ENCODE data around the gene RAPGEF1.

The RAPGEF1 gene

DNA sequence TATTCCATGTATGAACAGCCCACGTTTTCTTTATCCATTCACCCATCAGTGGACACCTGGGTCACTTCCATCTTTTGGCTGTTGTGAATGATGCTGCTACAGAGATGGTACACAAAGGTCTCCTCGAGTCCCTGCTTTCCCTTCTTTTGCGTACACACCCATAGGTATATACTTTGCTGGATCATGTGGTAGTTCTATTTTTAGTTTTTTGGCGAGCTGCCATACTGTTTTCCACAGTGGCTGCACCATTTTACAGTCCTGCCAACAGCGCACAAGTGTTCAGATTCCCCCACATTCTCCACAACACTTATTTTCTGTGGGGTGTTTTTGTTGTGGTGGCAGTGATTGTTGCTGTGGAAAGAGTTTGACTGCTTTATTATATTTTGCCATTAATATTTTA lies 16.2 kb downstream of the RAPGEF1 start:
- Histone ChIP-seq H3K36me3 (ENCODE audit: control insufficient read depth in 2 of 2, insufficient read depth in 1 of 2, low read length in 2 of 2) (peaks cover 0 to 4% of the 10 kb centered on the region in 2 experiments; a peak in 1 of 3 replicates), H3K9me3 (ENCODE audit: control insufficient read depth, insufficient read depth, low read depth, low read length) (no peaks in the 10 kb centered on the region), H3K4me1 (ENCODE audit: control insufficient read depth, insufficient read depth, low read length) (no peaks in the 10 kb centered on the region), H3K4me3 (ENCODE audit: low read depth, low read length) (no peak overlapping the region), H3K27ac (ENCODE audit: extremely low read depth, low read depth, low read length) (no peak overlapping the region)
- TF ChIP-seq SALL2 (tag by site-specific recombination; IDR thresholded peaks at IDR 0.05; ENCODE audit: borderline replicate concordance) = no peak
- TF ChIP-seq FEZF1 (tag by site-specific recombination; IDR thresholded peaks at IDR 0.05) = no peak
- no peak for TF ChIP-seq SETDB1 (IDR thresholded peaks at IDR 0.05; ENCODE audit: insufficient read length, low read length)
- no peak for TF ChIP-seq ZNF501 (tag by site-specific recombination; IDR thresholded peaks at IDR 0.05)
- TF ChIP-seq, protein P1, sequence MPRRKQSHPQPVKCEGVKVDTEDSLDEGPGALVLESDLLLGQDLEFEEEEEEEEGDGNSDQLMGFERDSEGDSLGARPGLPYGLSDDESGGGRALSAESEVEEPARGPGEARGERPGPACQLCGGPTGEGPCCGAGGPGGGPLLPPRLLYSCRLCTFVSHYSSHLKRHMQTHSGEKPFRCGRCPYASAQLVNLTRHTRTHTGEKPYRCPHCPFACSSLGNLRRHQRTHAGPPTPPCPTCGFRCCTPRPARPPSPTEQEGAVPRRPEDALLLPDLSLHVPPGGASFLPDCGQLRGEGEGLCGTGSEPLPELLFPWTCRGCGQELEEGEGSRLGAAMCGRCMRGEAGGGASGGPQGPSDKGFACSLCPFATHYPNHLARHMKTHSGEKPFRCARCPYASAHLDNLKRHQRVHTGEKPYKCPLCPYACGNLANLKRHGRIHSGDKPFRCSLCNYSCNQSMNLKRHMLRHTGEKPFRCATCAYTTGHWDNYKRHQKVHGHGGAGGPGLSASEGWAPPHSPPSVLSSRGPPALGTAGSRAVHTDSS (tag by site-specific recombination; IDR thresholded peaks at IDR 0.05) = no peak
- TF ChIP-seq, protein P2, sequence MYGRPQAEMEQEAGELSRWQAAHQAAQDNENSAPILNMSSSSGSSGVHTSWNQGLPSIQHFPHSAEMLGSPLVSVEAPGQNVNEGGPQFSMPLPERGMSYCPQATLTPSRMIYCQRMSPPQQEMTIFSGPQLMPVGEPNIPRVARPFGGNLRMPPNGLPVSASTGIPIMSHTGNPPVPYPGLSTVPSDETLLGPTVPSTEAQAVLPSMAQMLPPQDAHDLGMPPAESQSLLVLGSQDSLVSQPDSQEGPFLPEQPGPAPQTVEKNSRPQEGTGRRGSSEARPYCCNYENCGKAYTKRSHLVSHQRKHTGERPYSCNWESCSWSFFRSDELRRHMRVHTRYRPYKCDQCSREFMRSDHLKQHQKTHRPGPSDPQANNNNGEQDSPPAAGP (tag by site-specific recombination; IDR thresholded peaks at IDR 0.05) = no peak
- TF ChIP-seq HOXD13 (CRISPR knock-in tag; IDR thresholded peaks at IDR 0.05; ENCODE audit: borderline replicate concordance) = no peak
- no peak for TF ChIP-seq GFI1B (tag by site-specific recombination; IDR thresholded peaks at IDR 0.05)
- no peak for TF ChIP-seq ZNF324 (tag by site-specific recombination; IDR thresholded peaks at IDR 0.05)
- ChIA-PET POLR2A (no interaction called here), CTCF (interaction anchor here (1.1 kb wide), 1 partner anchor 17 kb away, joined by 4 read pairs; no protein-coding TSS in a partner anchor)

- no peak overlapping the region for H3K4me3 ChIP-seq (ENCODE audit: low read depth, low read length)
- H3K27ac ChIP-seq (ENCODE audit: extremely low read depth, low read depth, low read length) = no peak overlapping the region
- ChIA-PET POLR2A (interaction anchor here (0.6 kb wide), 1 partner anchor 19 kb away, joined by 3 read pairs; no protein-coding TSS in a partner anchor), CTCF (interaction anchor here (1.0 to 1.5 kb wide), 3 partner anchors 10 to 87 kb away, joined by 3 to 5 read pairs (median 4); no protein-coding TSS in a partner anchor)
- H3K9me3 ChIP-seq (ENCODE audit: control insufficient read depth, insufficient read depth, low read depth, low read length) = no peaks in the 10 kb centered on the region
- H3K4me1 ChIP-seq (ENCODE audit: control insufficient read depth, insufficient read depth, low read length) = no peaks in the 10 kb centered on the region
- H3K36me3 ChIP-seq (ENCODE audit: control insufficient read depth in 2 of 2, insufficient read depth in 1 of 2, low read length in 2 of 2) = peaks cover 0 to 4% of the 10 kb centered on the region in 2 experiments; a peak in 1 of 3 replicates
- TF ChIP-seq KLF8 (tag by site-specific recombination; IDR thresholded peaks at IDR 0.05) = no peak
- no peak for TF ChIP-seq ZNF175 (tag by site-specific recombination; IDR thresholded peaks at IDR 0.05)
- no peak for TF ChIP-seq FEZF1 (tag by site-specific recombination; IDR thresholded peaks at IDR 0.05)
- TF ChIP-seq, protein P3, sequence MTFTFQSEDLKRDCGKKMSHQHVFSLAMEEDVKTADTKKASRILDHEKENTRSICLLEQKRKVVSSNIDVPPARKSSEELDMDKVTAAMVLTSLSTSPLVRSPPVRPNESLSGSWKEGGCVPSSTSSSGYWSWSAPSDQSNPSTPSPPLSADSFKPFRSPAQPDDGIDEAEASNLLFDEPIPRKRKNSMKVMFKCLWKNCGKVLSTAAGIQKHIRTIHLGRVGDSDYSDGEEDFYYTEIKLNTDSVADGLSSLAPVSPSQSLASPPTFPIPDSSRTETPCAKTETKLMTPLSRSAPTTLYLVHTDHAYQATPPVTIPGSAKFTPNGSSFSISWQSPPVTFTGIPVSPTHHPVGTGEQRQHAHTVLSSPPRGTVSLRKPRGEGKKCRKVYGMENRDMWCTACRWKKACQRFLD (tag by site-specific recombination; IDR thresholded peaks at IDR 0.05) = no peak
- no peak for TF ChIP-seq ZNF184 (tag by site-specific recombination; IDR thresholded peaks at IDR 0.05)
- no peak for TF ChIP-seq KLF16 (tag by site-specific recombination; IDR thresholded peaks at IDR 0.05)
- TF ChIP-seq ZNF366 (tag by site-specific recombination; conservative IDR thresholded peaks at IDR 0.05) = no peak
These were observed 17.6 kb downstream of the RAPGEF1 start for GRCh38 chr9:131722255-131722654.

GRCh38 chr9:131721076-131721475 lies 18.8 kb downstream of the RAPGEF1 start:
- peaks cover 0 to 4% of the 10 kb centered on the region in 2 experiments; a peak in 1 of 3 replicates for H3K36me3 ChIP-seq (ENCODE audit: control insufficient read depth in 2 of 2, insufficient read depth in 1 of 2, low read length in 2 of 2)
- no peaks in the 10 kb centered on the region for H3K4me1 ChIP-seq (ENCODE audit: control insufficient read depth, insufficient read depth, low read length)
- TF ChIP-seq, protein P4, sequence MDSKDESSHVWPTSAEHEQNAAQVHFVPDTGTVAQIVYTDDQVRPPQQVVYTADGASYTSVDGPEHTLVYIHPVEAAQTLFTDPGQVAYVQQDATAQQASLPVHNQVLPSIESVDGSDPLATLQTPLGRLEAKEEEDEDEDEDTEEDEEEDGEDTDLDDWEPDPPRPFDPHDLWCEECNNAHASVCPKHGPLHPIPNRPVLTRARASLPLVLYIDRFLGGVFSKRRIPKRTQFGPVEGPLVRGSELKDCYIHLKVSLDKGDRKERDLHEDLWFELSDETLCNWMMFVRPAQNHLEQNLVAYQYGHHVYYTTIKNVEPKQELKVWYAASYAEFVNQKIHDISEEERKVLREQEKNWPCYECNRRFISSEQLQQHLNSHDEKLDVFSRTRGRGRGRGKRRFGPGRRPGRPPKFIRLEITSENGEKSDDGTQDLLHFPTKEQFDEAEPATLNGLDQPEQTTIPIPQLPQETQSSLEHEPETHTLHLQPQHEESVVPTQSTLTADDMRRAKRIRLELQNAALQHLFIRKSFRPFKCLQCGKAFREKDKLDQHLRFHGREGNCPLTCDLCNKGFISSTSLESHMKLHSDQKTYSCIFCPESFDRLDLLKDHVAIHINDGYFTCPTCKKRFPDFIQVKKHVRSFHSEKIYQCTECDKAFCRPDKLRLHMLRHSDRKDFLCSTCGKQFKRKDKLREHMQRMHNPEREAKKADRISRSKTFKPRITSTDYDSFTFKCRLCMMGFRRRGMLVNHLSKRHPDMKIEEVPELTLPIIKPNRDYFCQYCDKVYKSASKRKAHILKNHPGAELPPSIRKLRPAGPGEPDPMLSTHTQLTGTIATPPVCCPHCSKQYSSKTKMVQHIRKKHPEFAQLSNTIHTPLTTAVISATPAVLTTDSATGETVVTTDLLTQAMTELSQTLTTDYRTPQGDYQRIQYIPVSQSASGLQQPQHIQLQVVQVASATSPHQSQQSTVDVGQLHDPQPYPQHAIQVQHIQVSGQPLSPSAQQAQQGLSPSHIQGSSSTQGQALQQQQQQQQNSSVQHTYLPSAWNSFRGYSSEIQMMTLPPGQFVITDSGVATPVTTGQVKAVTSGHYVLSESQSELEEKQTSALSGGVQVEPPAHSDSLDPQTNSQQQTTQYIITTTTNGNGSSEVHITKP (tag by site-specific recombination; IDR thresholded peaks at IDR 0.05) = 0 out of 2 replicates have a peak, but pooled peaks have one; percentile 25
- no peak for TF ChIP-seq GLIS1 (tag by site-specific recombination; IDR thresholded peaks at IDR 0.05)
- no peak overlapping the region for H3K27ac ChIP-seq (ENCODE audit: extremely low read depth, low read depth, low read length)
- ChIA-PET CTCF (interaction anchor here (0.7 kb wide), 1 partner anchor 339 kb away, joined by 3 read pairs; no protein-coding TSS in a partner anchor), POLR2A (no interaction called here)
- no peaks in the 10 kb centered on the region for H3K9me3 ChIP-seq (ENCODE audit: control insufficient read depth, insufficient read depth, low read depth, low read length)
- H3K4me3 ChIP-seq (ENCODE audit: low read depth, low read length) = no peak overlapping the region
